Right lobe of liver (tissue), 6 donors: ENCODE measurements around the gene TMEM154. TPM values are rescaled to one million over a fixed set of nuclear protein-coding genes. Genes with fewer than 3 reads are reported as not detected.

Experiments used
- ATAC-seq, 4 donors: fragments of 200-7000 bp; cut with Tn5 transposase; one replicate each; pipeline ENCODE4 v1.9.1; 2020; ENCODE audit warnings: mild to moderate bottlenecking in 4 of 4, moderate library complexity in 4 of 4
- DNase-seq, 3 donors: peaks; one replicate each; pipeline ENCODE4 v3.0.0-alpha.2; 2020
- H3K27ac ChIP-seq, 3 donors: fragments of 200-600 bp; one replicate each; pipeline ENCODE4 v1.8.0; 2022
- H3K27me3 ChIP-seq, 2 donors: fragments of 200-600 bp; one replicate each; pipeline ENCODE4 v1.8.0; 2022
- H3K36me3 ChIP-seq, 4 donors: fragments of 200-600 bp; sonication (generic) in 1 of 4; one replicate each; pipeline versions ENCODE4 v1.5.1 to v1.8.0; 2017 to 2022; ENCODE audit warnings: control low read depth in 1 of 4
- H3K4me1 ChIP-seq, 4 donors: fragments of 200-600 bp; sonication (generic) in 1 of 4; one replicate each; pipeline versions ENCODE4 v1.5.1 to v1.8.0; 2017 to 2022; ENCODE audit warnings: control low read depth in 1 of 4
- H3K4me3 ChIP-seq, 3 donors: fragments of 200-600 bp; one replicate each; pipeline ENCODE4 v1.8.0; 2022
- H3K9me3 ChIP-seq, 4 donors: fragments of 200-600 bp; sonication (generic) in 1 of 4; one replicate each; pipeline versions ENCODE4 v1.5.1 to v1.8.0; 2017 to 2022; ENCODE audit warnings: control low read depth in 1 of 4
- CTCF ChIP-seq, 4 donors: fragments of 200-600 bp in 3 of 4; fragments of 450-650 bp in 1 of 4; IDR thresholded peaks; one replicate each; pipeline versions ENCODE4 v1.5.1 to v1.8.0; 2016 to 2022; ENCODE audit warnings: antibody characterized with exemption in 4 of 4, mild to moderate bottlenecking in 2 of 4
- POLR2A ChIP-seq: fragments of 450-650 bp; IDR thresholded peaks from one replicate; pipeline ENCODE4 v1.6.1; 2017; ENCODE audit warnings: antibody characterized with exemption, mild to moderate bottlenecking
- WGBS: methylation state at CpG from one replicate; pipeline ENCODE4 v1.1.6; 2018; ENCODE audit warnings: low coverage, low lambda C conversion rate; ENCODE audit not compliant: insufficient coverage; ENCODE audit errors: missing lambda C conversion rate; 5-methylcytosine and 5-hydroxymethylcytosine counted together
- intact Hi-C, 2 donors: fragments of 100-400 bp; cut with DNase I; formaldehyde crosslinking; loops; one replicate each; pipeline versions ENCODE4 v1.11.2 to v1.14.1; 2022
- total RNA-seq, 6 experiments: library from RNA; depleted of rRNA in 2 of 6; stranded (reverse); fragments of >200 nt in 2 of 6; fragmentation: NEBNext Ultra II Directional in 3 of 6; extraction: Animal tissue kit (Norgen Biotek cat#: 25700) in 3 of 6; gene quantifications; one replicate each; pipeline versions ENCODE4 v1.1.0 to v1.2.4, GENCODE V29; 2016 to 2023
- donor health status: DM: no; HTN: yes; CAD: no.
- donor health status: DM: no; HTN: no; CAD: no.
- donor health status: DM: no; HTN: no; CAD: no.
- donor health status: DM: no; HTN: yes; CAD: no.
- donor health status: DM: no; HTN: yes; CAD: no.

TMEM154 gene
- total RNA-seq, 6 experiments from 2014 or later: 0.64 to 6.7 (median 2.9) TPM

- Histone ChIP-seq H3K36me3 (no peaks in the 10 kb centered on the region), H3K4me1 (peaks cover 0 to 18% (median 0%) of the 10 kb centered on the region in 4 donors), H3K4me3 (no peak overlapping the region), H3K27me3 (no peaks in the 10 kb centered on the region), H3K27ac (no peak overlapping the region), H3K9me3 (no peaks in the 10 kb centered on the region)
- ATAC-seq (no peak), DNase-seq (no peak)
- WGBS: 60% methylated on average over 3 of the region's 3 CpGs
- TF ChIP-seq POLR2A (no peak), CTCF (IDR thresholded peaks at IDR 0.05) (no peak)
- intact Hi-C loops: no loop called here
Measured at GRCh38 chr4:152581536-152582160, 98.1 kb downstream of the TMEM154 start.

- peaks cover 0 to 14% (median 0%) of the 10 kb centered on the region in 4 donors for H3K4me1 ChIP-seq
- H3K9me3 ChIP-seq: no peaks in the 10 kb centered on the region
- H3K27ac ChIP-seq: no peak overlapping the region
- no peaks in the 10 kb centered on the region for H3K27me3 ChIP-seq
- no peak for ATAC-seq
- intact Hi-C loops: no loop called here
- no peak for TF ChIP-seq CTCF (IDR thresholded peaks at IDR 0.05)
- no peak for TF ChIP-seq POLR2A
- DNase-seq: no peak
- H3K4me3 ChIP-seq: no peak overlapping the region
- no peaks in the 10 kb centered on the region for H3K36me3 ChIP-seq
- 91% methylated on average over 6 of the region's 6 CpGs for WGBS
Measured at GRCh38 chr4:152579916-152580315, 99.9 kb downstream of the TMEM154 start.

GRCh38 chr4:152579107-152579764, 100.6 kb downstream of the TMEM154 start:
- no peaks in the 10 kb centered on the region for H3K36me3 ChIP-seq
- H3K27ac ChIP-seq: no peak overlapping the region
- H3K4me1 ChIP-seq: peaks cover 0 to 14% (median 0%) of the 10 kb centered on the region in 4 donors
- TF ChIP-seq CTCF (IDR thresholded peaks at IDR 0.05): no peak
- no peak for TF ChIP-seq POLR2A
- DNase-seq (peak in 1 of 3 donors; percentile 51), ATAC-seq (peak; percentile 74 to 93 (median 82))
- WGBS: 29% methylated on average over 10 of the region's 11 CpGs
- no peaks in the 10 kb centered on the region for H3K27me3 ChIP-seq
- no peak overlapping the region for H3K4me3 ChIP-seq
- no peaks in the 10 kb centered on the region for H3K9me3 ChIP-seq
- intact Hi-C loops: no loop called here

GRCh38 chr4:152578670-152579069, 101.1 kb downstream of the TMEM154 start:
- intact Hi-C loops: no loop called here
- H3K27ac ChIP-seq: no peak overlapping the region
- H3K4me3 ChIP-seq: no peak overlapping the region
- no peaks in the 10 kb centered on the region for H3K9me3 ChIP-seq
- no peaks in the 10 kb centered on the region for H3K27me3 ChIP-seq
- H3K36me3 ChIP-seq: no peaks in the 10 kb centered on the region
- DNase-seq (no peak), ATAC-seq (peak in 2 of 4 donors; percentile 9 to 11)
- H3K4me1 ChIP-seq: peaks cover 0 to 14% (median 0%) of the 10 kb centered on the region in 4 donors
- WGBS: 18% methylated on average over 1 of the region's 1 CpG
- TF ChIP-seq POLR2A (no peak), CTCF (IDR thresholded peaks at IDR 0.05) (no peak)
